Cardiac muscle cell (in vitro differentiated cells and primary cell): ENCODE data around the gene SKIL. TPM values are rescaled to one million over a fixed set of nuclear protein-coding genes. Genes with fewer than 3 reads are reported as not detected.
A peak's percentile ranks its signal among the peaks of the same experiment; 100 is the strongest.

Source experiments
- DNase-seq, 2 donors: peaks; one replicate each; pipeline versions ENCODE4 v3.0.0 to v3.0.0-alpha.2; 2010 to 2017; ENCODE audit warnings: low read depth in 1 of 2, low spot score in 1 of 2
- H3K27ac ChIP-seq: fragments of 200-600 bp; sonication (generic); 2 replicates; pipeline ENCODE4 v1.5.1; 2016
- H3K27me3 ChIP-seq: fragments of 200-600 bp; sonication (generic); 2 replicates; pipeline ENCODE4 v1.6.0; 2016; ENCODE audit warnings: control low read depth
- H3K36me3 ChIP-seq: fragments of 200-600 bp; sonication (generic); 2 replicates; pipeline ENCODE4 v1.5.1; 2016; ENCODE audit warnings: control low read depth
- H3K4me1 ChIP-seq: fragments of 200-600 bp; sonication (generic); 2 replicates; pipeline ENCODE4 v1.8.1; 2017; ENCODE audit warnings: low read depth, mild to moderate bottlenecking, mixed run types
- H3K4me3 ChIP-seq: fragments of 200-600 bp; sonication (generic); 2 replicates; pipeline ENCODE4 v1.5.1; 2016; ENCODE audit warnings: mild to moderate bottlenecking
- H3K9me3 ChIP-seq: fragments of 200-600 bp; sonication (generic); 2 replicates; pipeline ENCODE4 v1.5.1; 2017; ENCODE audit warnings: low read depth, mild to moderate bottlenecking, control low read depth
- polyA plus RNA-seq: library from polyadenylated mRNA; unstranded; fragments of >200 nt; fragmentation: Nextera tagmentation; extraction: Ambion mirVana; gene quantifications from 2 replicates; pipeline ENCODE4 v1.2.1, GENCODE V29; 2016
- total RNA-seq: library from RNA; depleted of rRNA; stranded (reverse); fragments of >200 nt; gene quantifications from 2 replicates; pipeline ENCODE4 v1.2.3, GENCODE V29; 2016
- TF ChIP-seq, protein P1 (sequence below): IDR thresholded peaks from 2 replicates; pipeline ENCODE4 v1.5.1; 2012; ENCODE audit warnings: low read depth, mild to moderate bottlenecking, low read length

Gene SKIL
- total and polyA plus RNA-seq, 2 experiments from 2014 or later = 11.9 to 42.8 TPM

DNA sequence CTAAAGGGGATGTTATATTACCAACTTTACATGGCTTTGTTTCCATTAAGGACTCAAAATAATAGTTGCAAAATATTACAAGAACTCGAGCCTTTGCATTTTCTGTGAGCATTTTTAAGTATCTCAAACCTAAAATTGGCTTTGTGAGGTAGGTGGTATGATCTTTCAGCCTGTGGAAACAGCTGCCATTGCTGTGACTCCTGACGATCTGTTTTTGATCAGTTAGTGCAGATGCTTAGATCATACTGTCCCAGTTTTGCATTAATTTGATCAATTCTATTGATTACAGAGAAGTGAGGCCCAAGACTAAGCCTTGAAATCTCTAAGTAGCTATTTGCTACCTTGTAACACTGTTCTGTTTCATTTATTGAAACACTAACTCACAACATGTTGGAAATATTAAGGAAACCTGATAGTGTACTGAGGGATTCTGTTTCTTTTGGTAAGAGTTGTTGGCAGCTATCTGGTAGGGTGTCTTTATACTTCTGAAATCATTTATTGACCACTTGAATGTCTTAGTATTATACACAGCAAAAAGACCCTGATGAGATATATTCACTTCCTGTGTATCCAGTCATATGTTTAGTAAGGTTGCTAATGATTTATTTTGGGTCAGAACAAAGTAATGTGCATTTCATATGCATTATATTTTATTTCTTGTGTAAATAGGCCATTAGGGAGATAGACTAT, 14.8 kb downstream of the SKIL start:
- no peaks in the 10 kb centered on the region for H3K27me3 ChIP-seq
- peaks cover 5% of the 10 kb centered on the region for H3K36me3 ChIP-seq
- TF ChIP-seq, protein P1, sequence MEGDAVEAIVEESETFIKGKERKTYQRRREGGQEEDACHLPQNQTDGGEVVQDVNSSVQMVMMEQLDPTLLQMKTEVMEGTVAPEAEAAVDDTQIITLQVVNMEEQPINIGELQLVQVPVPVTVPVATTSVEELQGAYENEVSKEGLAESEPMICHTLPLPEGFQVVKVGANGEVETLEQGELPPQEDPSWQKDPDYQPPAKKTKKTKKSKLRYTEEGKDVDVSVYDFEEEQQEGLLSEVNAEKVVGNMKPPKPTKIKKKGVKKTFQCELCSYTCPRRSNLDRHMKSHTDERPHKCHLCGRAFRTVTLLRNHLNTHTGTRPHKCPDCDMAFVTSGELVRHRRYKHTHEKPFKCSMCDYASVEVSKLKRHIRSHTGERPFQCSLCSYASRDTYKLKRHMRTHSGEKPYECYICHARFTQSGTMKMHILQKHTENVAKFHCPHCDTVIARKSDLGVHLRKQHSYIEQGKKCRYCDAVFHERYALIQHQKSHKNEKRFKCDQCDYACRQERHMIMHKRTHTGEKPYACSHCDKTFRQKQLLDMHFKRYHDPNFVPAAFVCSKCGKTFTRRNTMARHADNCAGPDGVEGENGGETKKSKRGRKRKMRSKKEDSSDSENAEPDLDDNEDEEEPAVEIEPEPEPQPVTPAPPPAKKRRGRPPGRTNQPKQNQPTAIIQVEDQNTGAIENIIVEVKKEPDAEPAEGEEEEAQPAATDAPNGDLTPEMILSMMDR = no peak
- H3K4me3 ChIP-seq = no peak overlapping the region
- no peaks in the 10 kb centered on the region for H3K4me1 ChIP-seq
- DNase-seq = no peak
- peak overlapping the region; percentile 49 for H3K27ac ChIP-seq
- H3K9me3 ChIP-seq = no peaks in the 10 kb centered on the region

DNA sequence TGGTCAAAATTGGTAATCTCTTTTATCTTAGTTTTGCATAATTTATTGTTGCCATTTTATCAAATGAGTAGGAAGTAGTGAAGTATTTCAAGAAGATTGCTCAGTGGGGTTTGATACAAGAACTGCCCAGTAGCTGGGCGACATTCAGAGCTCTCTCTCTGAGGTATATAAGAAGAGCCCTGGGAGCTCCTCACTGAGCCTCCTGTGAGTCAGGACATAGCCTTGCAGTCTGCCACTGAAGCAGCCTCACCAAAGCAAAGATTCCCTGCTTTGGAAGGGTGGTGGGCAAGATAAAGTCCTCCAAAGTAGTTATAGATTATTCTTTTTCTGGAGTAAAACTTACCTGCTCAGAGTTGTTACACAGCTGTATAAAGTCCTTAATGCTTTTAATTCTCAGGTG, 26.1 kb downstream of the SKIL start:
- TF ChIP-seq, protein P1 = no peak
- no peak overlapping the region for H3K27ac ChIP-seq
- peak in 1 of 2 donors; percentile 25 for DNase-seq

DNA sequence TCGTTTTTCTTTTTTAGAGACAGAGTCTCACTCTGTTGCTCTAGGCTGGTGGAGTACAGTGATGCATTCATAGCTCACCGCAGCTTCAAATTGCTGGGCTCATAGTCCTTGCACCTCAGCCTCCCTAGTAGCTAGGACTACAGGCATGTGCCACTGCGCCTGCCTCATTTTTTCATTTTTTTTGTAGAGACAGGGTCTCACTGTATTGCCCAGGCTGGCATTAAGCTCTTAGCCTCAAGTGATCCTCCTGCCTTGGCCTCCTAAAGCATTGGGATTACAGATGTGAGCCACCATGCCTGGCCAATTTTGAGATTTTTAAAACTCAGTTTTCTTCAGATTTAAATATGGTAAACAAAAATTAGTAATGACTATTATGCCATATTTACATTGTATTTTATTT, 29.0 kb downstream of the SKIL start:
- TF ChIP-seq, protein P1 = no peak
- Histone ChIP-seq H3K27me3 (no peaks in the 10 kb centered on the region), H3K36me3 (peaks cover 46% of the 10 kb centered on the region), H3K4me3 (no peak overlapping the region), H3K4me1 (peaks cover 3% of the 10 kb centered on the region), H3K9me3 (no peaks in the 10 kb centered on the region), H3K27ac (no peak overlapping the region)
- DNase-seq = no peak

More for the DNA sequence above, 26.1 kb downstream of the SKIL start:
- Histone ChIP-seq H3K27me3 (no peaks in the 10 kb centered on the region), H3K9me3 (no peaks in the 10 kb centered on the region), H3K4me3 (no peak overlapping the region), H3K4me1 (no peaks in the 10 kb centered on the region), H3K36me3 (peaks cover 43% of the 10 kb centered on the region)

DNA sequence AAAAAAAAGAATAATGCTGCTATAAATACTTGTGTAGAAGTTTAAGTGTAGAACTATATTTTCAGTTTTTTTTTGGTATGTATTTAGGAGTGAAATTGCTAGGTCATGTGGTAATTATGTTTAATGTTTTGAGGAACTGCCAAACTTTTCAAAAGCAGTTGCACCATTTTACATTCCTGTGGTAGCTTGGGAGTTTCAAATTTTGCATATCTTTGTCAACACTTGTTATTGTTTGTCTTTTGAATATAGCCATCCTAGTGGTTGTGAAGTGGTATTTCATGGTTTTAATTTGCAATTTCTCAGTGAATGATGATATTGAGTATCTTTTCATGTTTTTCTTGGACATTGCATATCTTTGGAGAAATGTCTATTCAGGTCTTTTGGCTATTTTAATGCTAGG, 30.4 kb downstream of the SKIL start:
- no peaks in the 10 kb centered on the region for H3K27me3 ChIP-seq

DNA sequence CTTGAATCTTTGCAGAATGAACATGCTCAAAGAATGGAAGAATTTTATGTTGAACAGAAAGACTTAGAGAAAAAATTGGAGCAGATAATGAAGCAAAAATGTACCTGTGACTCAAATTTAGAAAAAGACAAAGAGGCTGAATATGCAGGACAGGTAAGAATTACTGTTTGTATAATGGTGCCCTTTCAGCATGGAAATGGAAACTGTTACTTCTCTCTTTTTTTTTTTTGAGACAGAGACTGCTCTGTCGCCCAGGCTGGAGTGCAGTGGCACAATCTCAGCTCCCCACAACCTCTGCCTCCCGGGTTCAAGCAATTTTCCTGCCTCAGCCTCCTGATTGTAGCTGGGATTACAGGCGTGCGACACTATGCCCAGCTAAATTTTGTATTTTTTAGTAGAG, 33.6 kb downstream of the SKIL start:
- Histone ChIP-seq H3K36me3 (peaks cover 63% of the 10 kb centered on the region), H3K4me3 (no peak overlapping the region), H3K27ac (no peak overlapping the region), H3K9me3 (no peaks in the 10 kb centered on the region), H3K4me1 (peaks cover 3% of the 10 kb centered on the region), H3K27me3 (no peaks in the 10 kb centered on the region)
- DNase-seq = no peak
- TF ChIP-seq, protein P1 = no peak

More for the DNA sequence above, 30.4 kb downstream of the SKIL start:
- Histone ChIP-seq H3K9me3 (no peaks in the 10 kb centered on the region), H3K36me3 (peaks cover 53% of the 10 kb centered on the region), H3K4me3 (no peak overlapping the region), H3K27ac (no peak overlapping the region), H3K4me1 (peaks cover 3% of the 10 kb centered on the region)
- TF ChIP-seq, protein P1 = no peak
- DNase-seq = peak in 1 of 2 donors; percentile 64
